ENCODE results near the gene ZNF20.
A peak's percentile ranks its signal among the peaks of the same experiment; 100 is the strongest.

Gene ZNF20

DNA sequence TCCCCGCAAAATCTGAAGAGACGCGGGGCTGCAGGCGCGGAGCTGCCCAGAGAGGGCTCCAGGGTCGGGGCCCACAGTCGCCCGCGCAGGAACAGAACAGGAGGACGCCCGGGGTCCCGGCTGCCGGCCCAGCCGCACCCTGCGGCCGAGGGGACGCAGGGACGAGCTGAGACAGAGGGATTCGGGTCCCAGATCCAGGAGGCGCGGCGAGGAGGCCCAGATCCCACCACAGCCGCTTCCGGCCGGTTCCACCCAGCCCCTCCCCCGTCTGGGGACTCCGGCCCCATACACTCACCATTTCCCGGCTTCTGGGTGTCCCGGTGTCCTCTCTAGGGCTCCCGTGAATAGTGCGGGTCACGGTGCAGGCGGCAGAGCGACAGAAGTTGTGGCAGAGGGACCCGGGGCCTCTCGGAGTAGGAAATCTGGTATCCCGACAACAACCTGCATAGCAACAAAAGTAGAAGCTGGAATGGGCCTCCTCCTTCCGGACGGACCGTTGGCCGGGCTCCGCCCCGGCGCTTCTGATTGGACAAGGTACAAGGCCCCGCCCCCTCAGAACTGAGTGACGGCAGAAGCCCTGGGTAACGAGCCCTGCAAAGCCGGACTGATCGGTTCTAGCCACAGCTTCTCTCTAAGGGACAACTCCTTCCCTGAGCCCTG is at the start of gene ZNF20:
TSS of gene ZNF20 (minus strand) at position 466 of the 660 bp plus-strand sequence. CDS start at position 298, 168 bp downstream.
- peak; percentile 92 for DNase-seq

DNA sequence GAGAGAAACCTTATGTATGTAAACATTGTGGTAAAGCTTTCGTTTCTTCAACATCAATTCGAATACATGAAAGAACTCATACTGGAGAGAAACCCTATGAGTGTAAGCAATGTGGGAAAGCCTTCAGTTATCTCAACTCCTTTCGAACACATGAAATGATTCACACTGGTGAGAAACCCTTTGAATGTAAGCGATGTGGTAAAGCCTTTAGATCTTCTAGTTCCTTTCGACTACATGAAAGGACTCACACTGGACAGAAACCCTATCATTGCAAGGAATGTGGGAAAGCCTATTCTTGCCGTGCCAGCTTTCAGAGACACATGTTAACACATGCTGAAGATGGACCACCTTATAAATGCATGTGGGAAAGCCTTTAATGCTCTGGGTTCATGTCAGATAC is 47.5 kb upstream of the ZNF20 start:
- DNase-seq = no peak

DNA sequence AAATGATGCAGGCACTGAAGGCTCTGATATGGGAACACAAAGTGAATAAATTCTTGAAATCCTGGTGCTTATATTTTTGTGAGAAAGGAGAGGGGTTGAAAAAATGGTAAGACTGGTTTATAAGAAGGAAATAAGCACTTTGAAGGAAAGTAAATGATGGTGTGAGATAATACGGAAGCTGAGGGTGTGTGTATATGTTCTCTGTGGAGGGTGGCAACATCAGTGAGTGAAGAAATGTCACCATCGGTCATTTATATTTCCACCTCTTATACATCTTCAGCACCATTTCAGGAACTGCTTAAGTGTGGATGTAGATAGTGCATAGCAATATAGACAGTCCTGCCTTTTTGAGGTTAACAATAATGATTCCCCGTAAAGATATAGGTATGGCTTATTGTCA is 40.2 kb upstream of the ZNF20 start:
- no peak for DNase-seq

DNA sequence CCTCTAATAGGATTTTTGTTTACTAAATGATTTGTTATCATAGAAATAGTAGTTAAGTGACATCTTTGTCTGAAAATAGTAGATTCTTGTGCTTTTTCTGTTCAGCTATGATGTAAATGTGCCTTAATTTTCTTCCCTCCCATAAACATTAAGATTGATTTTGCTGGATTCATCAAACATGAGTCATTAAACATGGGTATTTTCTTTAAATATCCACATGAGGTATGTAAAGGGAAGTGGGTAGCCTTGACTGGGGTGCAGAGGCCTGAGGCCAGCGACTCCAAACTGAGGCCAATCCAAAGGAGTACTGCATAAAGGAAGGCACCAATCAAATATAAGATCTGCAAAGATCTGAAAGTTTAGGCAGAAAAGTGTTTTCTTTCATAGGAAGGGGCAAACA is 26.5 kb upstream of the ZNF20 start:
- no peak for DNase-seq

DNA sequence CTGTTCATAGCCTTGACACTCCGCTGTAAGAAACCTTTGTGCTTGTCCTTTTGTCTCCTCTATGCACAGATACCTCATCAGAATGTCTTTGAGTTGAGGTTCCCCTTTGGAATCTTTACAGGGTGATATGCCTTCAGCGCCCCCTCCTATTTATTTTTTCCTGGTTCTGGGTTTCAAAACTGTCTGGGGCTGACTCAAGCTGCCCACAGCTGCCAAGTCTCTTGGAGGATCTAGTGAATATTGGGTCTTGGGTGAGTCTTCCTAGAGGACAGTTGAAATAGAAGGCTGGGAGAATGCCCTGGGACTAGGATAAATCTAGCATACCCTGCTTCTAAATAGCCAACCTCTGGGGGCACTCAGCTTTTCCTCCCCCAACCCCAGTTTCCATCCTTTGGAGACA is 23.7 kb upstream of the ZNF20 start:
- DNase-seq = no peak

DNA sequence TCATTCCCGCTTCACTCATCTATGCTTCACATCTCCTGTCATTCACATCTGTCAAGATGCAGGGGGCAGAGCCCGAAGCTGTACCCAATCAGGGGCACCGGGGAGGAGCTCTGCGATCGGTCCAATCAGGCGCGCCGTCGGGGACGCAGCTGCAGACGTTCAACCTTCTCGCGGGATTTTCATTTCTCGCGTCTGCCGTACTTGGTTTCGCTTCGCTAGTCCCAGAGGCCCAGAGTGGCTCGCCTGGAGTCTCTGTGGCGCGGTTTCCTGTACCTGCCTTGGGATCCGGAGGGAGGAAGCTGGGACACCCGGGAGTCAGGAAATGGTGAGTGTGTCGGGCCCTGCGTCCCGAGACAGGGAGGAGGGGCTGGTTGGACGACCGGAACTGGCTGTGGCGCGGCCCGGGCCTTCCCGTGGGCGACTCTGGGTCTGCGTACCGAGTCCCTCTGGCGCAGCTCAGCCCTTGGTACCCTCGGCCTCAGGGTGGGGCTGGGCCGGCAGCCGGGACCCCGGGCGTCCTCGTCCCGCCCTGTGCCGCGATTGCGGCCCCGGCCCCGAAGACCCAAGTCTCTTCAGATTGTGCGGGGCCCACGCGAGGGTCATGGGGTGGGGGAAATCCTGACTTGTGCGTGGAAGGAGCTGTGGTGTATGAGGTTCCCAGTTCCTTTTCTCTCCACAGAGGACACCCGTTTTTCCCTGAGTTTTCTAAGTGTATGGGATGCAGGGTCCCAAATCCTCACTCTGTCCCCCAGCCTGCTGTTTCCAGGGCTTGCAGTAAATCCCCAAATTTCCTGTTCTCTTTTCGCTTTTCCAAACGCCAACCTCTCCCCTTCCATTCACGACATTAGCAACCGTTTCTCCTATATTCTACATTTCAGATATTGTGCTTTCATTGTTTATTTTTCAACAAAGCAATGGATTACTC is 23.0 kb upstream of the ZNF20 start, which contains the start of gene ZNF136:
TSS of gene ZNF136 (plus strand) at position 215 of the 925 bp plus-strand sequence. CDS start at position 323, 108 bp downstream.
- DNase-seq = peak; percentile 93

DNA sequence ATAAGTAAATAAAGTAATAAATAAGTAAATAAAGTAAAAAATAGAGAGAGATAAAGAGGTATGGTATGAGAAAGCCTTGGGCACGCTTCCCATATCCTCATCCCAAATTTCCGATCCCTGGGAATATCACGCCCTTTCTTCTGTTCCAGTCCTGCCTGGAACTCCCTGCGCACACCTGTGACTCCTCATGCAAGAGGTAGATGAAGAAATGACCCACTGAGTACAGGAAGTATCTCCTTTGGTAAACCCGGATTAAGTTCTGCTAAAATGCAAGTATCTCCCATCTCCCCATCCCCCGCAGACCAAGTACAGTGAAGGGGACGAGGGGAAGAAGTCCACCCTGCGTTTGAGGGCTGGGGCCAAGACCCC is 22.3 kb upstream of the ZNF20 start:
- no peak for DNase-seq

DNA sequence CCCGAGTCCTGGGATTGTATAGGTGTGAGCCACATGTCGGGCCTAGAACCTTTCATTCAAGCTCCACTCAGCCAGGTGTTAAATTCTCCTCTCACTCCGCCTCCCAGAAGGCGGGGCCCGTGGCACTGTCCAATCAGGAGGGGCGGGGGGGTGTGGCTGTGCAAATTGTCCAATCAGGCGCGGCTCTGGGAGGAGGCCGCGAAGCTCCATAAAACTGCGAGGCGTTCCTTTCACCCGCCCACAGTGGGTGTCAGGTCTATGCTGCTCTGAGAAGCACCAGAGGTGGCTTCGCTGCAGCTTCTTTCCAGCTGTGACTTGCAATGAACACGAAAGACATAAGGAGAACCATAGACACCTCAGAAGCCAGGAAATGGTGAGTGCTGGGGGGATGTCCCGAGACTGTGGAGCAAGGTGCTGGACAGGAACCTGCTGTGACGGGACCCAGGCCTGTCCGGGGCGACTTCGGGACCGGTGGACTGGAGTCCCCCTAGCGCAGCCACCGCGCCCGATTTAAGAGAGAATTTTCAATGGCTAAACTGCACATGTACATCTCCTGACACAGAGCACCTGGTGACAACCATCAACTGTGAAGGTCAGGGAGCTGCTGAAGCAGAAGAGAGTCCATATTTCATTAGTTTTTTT is 19.7 kb upstream of the ZNF20 start:
- no peak for DNase-seq

DNA sequence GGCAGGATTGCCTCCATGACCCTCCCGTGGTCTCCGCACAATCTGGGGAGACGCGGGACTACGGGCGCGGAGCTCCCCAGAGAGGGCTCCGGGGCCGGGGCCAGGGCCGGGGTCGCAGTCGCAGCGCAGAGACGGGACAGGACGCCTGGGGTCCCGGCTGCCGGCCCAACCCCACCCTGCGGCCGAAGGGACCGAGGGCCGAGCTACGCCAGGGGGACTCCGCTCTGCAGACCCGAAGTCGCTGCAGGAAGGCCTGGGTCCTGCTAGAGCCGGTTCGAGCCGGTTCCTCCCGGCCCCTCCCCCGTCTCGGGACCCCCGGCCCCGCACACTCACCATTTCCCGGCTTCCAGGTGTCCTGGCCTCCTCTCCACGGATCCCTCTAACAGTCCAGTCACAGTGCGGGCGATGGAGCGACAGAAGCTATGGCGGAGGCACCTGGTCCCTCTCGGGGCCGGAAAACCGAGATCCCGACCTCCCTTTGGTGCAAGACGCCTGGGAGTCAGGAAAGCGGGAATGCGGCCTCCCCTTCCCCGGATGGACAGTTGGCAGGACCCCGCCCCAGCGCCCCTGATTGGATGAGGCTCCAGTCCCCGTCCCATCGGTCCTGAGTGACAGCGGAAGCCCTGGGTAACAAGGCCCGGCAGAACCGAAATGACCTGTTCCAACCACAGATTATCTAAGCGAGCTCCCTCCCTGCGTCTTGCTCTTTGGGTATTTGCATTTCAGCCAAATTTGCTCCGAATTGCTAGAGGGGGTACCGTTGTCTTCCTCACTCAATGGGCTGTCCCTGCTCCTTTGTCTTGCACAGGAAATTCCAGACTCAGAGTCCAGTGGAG is 16.3 kb upstream of the ZNF20 start, which contains the start of gene ZNF625:
TSS of gene ZNF625 (minus strand) at position 512 of the 836 bp plus-strand sequence. CDS start at position 336, 176 bp downstream.
- DNase-seq = peak; percentile 29

DNA sequence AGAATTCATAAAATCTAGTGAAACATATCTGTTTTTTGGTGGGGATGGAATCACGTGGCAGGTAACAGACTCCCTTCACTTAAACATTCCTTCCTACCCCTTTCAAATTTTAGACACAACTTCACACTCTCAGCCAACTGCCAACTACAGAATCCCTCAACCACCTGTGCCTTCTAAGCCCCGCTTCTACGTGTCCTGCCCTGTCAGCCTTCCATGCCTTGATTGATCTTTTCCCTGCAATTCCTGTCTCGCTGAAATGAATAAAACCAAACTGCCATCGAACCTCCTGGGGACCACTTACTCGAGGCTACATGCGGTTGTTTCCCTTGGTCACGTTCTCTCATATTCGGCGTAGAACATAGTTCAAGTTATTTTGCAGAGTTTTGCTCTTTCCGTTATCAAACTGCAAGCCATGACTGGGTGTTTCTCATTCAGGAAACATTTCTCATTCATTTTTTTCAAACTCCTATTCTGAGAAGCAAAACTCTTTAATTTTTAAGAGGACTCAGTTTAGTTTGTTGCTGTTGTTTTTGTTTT is 15.2 kb upstream of the ZNF20 start:
- no peak for DNase-seq

DNA sequence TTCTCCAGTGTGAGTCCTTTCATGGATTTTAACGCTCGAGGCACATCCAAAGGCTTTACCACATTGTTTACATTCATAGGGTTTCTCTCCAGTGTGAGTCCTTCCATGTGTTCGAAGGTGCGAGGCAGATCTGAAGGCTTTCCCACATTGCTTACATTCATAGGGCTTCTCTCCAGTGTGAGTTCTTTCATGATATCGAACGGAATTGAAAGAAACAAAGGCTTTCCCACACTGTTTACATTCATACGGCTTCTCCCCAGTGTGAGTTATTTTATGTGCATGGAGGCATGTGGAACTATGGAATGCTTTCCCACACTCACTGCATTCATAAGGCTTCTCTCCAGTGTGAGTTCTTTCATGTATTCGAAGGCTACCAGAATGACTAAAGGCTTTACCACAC is 5.2 kb upstream of the ZNF20 start:
- no peak for DNase-seq

DNA sequence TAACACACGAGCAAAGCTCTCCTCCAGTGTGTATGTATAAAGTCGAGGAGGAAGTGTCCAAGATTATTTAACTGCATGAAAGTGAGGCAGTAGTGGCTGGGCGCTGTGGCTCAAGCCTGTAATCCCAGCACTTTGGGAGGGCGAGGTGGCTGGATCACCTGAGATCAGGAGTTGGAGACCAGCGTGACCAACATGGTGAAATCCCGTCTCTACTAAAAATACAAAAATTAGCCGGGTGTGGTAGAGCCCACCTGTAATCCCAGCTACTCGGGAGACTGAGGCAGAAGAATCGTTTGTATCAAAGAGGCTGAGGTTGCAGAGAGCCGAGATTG is 1.2 kb upstream of the ZNF20 start:
- no peak for DNase-seq

DNA sequence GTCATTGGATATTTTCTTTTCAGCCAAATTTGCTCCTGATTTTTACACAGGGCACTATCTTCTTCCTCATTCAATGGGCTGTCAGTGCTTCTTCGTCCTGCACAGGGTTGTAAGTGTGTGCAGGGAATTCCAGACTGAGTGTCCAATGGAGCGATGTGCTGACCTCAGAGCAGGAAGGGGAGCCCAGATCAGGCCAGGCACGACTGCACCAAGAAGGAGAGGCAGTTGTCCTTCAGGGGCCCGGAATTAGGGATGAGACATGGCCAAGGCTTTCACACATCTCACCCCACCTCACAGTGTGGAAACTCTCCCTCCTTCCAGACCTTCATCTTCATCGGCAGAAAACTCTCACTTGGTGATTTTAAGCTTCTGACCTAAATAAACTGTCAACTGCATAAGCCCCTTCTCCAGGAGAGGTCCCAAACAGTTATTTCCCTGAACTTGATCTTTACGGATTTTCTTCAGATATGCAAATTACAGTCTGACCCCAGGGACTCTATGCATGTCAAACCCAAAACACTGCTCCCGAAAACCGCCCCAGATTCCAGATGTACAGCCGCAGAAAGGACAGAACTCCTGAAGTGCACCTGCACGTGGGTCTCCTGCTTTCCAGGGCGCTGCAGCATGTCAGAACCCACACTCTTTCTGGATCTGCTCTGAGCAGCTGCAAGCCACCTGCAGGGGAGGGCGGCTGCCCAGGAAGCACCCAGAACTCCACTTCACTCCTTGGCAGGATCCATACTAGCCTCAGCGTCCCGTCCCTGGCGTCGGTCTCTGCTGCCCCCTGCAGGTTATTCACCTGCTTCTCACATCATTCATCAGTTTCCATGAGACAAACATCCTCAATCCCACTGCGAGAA is 625 bp upstream of the ZNF20 start:
- peak; percentile 87 for DNase-seq

DNA sequence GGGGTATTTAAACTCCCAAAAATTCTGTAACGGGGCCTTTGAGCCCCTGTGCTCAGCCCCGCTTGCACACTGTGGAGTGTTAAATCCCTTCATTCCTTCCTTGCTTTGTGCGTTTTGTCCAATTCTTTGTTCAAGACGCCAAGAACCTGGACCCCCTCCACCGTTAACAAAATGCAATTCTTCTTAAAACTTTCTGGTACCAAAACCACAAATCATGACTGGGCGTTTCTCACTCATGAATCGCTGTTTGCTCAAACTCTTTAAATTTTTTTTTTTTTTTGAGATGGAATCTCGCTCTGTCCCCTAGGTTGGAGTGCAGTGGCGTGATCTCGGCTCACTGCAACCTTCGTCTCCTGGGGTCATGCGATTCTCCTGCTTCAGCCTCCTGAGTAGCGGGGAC is 881 bp downstream of the ZNF20 start:
- DNase-seq = no peak

DNA sequence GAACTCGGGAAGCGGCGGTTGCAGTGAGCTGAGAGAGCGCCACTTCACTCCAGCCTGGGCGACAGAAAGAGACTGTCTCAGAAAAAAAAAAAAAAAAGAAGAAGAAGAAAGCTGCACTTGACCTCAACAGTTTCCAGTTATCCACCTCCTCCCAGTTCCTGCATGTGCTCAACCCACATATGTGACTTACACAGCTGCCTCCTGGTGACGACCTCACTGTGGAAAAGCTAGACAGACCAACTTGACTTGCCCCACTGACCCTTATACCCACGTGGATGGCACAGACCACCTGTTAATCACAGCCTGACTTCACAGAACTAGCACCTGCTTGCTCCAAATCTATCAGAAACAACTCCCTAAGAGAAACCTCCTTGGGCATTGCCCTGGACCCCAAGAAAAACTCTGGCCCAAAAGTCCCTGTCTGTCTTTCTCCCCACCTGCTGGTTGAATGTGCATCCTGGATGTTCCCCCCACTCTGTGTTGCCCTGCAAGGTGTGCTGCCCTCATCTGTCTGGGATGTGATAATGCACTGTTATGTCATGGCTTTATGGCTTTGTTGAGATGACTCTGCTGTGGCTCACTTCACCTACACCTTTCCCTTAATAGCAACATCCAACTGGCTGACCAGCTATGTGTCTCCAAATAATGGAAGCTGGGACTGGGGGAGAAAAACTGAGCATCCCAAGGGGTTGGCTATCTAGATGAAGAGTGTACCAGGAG is 2.8 kb downstream of the ZNF20 start:
- DNase-seq = peak; percentile 29

DNA sequence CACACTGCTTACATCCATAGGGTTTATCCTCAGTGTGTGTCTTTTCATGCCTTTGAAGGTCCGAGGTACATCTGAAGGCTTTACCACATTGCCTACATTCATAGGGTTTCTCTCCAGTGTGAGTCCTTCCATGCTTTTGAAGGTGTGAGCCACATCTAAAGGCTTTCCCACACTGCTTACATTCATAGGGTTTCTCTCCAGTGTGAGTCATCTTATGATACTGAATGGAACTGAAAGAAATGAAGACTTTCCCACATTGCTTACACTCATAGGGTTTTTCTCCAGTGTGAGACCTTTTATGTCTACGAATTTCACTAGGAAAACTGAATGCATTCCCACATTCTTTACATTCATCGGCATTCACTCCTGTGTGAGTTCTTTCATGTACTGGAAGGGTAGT is 7.1 kb downstream of the ZNF20 start:
- DNase-seq = no peak

DNA sequence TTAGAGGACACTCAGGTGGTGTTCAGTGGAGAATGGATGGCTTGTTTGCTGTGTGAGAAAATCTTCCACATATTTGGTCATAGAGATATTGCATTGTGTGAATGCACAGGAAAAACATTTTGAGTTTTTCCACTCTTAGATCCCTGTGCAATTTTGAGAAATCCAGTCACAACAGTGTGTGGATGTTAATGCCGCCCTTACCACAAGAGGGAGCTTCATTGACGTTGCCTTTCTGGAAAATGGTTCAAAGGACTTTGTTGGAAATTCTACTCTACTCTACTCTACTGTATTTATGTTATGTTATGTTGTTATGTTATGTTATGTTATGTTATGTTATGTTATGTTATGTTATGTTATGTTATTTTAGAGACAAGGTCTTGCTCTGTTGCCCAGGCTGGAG is 13.4 kb downstream of the ZNF20 start:
- peak; percentile 7 for DNase-seq

DNA sequence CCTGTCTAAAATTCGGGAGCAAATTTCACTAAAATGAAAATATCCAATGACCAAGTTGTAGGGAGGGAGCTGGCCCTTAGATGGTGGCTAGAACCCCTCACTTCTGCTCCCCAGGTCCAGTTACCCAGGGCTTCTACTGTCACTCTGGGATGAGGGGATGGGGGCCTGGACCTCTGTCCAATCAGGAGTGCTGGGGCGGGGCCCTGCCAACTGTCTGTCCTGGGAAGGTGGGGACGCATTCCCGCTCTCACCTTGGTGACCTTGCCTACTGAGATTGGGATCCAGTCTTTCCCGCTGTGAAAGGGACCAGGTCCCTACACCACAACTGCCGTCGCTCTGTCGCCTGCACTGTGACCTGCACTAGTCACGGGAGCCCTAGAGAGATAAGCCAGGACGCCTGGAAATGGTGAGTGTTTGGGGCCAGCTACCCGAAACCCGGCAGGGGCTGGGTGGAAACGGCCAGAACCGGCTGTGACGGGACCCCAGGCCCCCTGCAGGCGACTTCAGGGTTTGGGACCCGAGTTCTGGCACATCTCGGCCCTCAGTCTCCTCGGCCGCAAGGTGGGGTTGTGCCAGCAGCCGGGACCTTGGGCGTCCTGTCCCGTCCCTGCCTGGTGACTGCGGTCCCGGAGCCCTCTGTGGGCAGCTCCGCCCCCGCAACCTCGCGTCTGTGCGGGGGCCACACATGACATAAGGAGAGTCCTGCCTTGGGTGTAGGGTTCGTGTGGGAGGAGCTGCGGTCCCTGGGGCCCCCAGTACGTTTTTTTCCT is 22.8 kb downstream of the ZNF20 start:
- DNase-seq = no peak

DNA sequence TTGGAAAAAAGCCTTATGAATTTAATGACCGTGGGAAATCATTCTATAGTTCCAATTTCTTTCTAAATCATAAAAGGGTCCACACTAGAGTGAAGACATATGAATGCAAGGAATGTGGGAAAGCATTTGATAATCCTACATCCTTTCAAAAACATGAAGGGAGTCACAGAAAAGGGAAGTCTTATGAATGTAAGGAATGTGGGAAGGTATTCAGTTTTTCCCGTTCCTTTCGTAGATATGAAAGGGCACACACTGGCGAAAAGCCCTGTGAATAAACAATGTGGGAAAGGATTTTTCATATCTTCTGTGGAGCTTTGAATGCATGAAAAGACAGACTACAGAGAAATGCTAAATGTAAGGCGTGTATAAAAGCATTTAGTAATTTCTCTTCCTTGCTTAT is 27.0 kb downstream of the ZNF20 start:
- DNase-seq = no peak

DNA sequence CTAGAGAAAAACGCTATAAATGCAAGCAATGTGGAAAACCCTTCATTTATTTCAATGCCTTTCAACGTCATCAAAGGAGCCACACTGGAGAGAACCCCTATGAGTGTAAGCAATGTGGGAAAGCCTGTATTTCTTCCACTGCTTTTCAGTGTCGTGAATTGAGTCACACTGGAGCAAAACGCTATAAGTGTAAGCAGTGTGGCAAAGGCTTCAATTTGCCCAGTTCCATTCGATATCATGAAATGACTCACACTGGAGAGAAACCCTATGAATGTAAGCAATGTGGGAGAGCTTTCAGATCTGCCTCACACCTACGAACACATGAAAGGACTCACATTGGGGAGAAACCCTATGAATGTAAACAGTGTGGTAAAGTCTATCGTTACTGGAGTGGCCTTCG is 27.4 kb downstream of the ZNF20 start:
- DNase-seq = peak; percentile 11
